ENCODE data around the gene FLAD1.

DNA sequence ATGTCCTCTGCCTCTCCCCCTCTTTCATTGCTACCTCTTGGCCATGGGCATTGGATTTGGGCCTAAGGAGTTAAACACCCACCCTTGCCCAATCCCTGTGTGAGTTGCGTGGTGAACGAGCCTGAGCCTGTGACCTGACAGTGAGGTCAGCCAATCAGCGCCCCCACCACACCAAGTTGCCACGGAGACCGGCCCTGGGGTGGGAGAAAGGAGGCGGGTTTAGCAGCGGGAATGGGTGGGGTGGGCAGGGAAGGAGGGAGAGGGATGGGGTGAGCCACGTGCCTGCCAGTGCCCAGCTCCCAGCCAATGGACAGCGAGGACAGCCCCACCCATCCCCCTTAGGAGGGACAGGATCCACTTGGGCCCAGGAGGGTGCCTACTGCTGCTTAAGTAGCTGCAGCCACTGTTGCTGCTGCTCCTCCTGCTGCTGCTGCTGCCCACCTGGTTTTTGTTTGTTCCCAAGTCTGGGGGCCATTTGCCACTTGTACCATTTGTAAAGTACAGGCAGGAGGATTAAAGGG, 28.9 kb downstream of the FLAD1 start:
- TF ChIP-seq, protein P1, sequence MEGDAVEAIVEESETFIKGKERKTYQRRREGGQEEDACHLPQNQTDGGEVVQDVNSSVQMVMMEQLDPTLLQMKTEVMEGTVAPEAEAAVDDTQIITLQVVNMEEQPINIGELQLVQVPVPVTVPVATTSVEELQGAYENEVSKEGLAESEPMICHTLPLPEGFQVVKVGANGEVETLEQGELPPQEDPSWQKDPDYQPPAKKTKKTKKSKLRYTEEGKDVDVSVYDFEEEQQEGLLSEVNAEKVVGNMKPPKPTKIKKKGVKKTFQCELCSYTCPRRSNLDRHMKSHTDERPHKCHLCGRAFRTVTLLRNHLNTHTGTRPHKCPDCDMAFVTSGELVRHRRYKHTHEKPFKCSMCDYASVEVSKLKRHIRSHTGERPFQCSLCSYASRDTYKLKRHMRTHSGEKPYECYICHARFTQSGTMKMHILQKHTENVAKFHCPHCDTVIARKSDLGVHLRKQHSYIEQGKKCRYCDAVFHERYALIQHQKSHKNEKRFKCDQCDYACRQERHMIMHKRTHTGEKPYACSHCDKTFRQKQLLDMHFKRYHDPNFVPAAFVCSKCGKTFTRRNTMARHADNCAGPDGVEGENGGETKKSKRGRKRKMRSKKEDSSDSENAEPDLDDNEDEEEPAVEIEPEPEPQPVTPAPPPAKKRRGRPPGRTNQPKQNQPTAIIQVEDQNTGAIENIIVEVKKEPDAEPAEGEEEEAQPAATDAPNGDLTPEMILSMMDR (conservative IDR thresholded peaks at IDR 0.05 in 1 of 2, IDR thresholded peaks at IDR 0.05 in 1 of 2; ENCODE audit: low read depth in 1 of 2, low read length in 2 of 2), result no peak
- no peak for TF ChIP-seq EZH2 (IDR thresholded peaks at IDR 0.05; ENCODE audit: low read length, missing control alignments)

All from fibroblast of lung (primary cell).